SK-N-SH (cell line): ENCODE measurements around the gene UGCG. TPM values are rescaled to one million over a fixed set of nuclear protein-coding genes. Genes with fewer than 3 reads are reported as not detected.

Source experiments
- CTCF ChIA-PET: fragments of 300-600, 350-600 bp; formaldehyde crosslinking; extraction: SDS; loops from one replicate; lab custom pipeline; 2021; lab: Yijun Ruan, JAX
- POLR2A ChIA-PET: fragments of 350-600 bp; sonication (Branson Sonifier 250); formaldehyde crosslinking; extraction: SDS; loops from one replicate; lab custom pipeline; 2020; ENCODE audit warnings: antibody characterized with exemption, inconsistent platforms; lab: Yijun Ruan, JAX
- DNase-seq: peaks from one replicate; pipeline ENCODE4 v3.0.0; 2012
- H2AFZ ChIP-seq: fragments of 200-600 bp; sonication (generic); 2 replicates; pipeline ENCODE4 v1.8.1; 2016; ENCODE audit warnings: antibody characterized with exemption, mild to moderate bottlenecking, low read depth
- H3F3A ChIP-seq: fragments of 200-600 bp; sonication (generic); replicated peaks from 2 replicates; pipeline ENCODE3; 2016; ENCODE audit warnings: antibody characterized with exemption, mild to moderate bottlenecking; ENCODE audit not compliant: insufficient read depth
- H3K27ac ChIP-seq, 2 experiments: fragments of 200-500 bp in 1 of 2; fragments of 200-600 bp in 1 of 2; sonication (Bioruptor generic) in 1 of 2; sonication (generic), shearing (Covaris generic) in 1 of 2; 2 replicates each; pipeline versions ENCODE4 v1.5.1 to v1.6.1; 2014 to 2016; ENCODE audit warnings: low read depth in 2 of 2, inconsistent platforms in 1 of 2, low read length in 1 of 2, mild to moderate bottlenecking in 1 of 2, mixed read lengths in 1 of 2
- H3K27me3 ChIP-seq: fragments of 200-600 bp; sonication (generic), shearing (Covaris generic); 2 replicates; pipeline ENCODE4 v1.6.1; 2016; ENCODE audit warnings: mixed run types; ENCODE audit not compliant: insufficient read depth
- H3K36me3 ChIP-seq, 2 experiments: fragments of 200-500 bp in 1 of 2; fragments of 200-600 bp in 1 of 2; sonication (Bioruptor generic) in 1 of 2; sonication (generic) in 1 of 2; replicated peaks in 1 of 2; 2 replicates each; pipeline versions ENCODE3 to v1.5.1; 2014 to 2016; ENCODE audit warnings: low read length in 1 of 2, mild to moderate bottlenecking in 1 of 2; ENCODE audit not compliant: insufficient read depth in 2 of 2, control insufficient read depth in 1 of 2
- H3K4me1 ChIP-seq, 2 experiments: fragments of 200-500 bp in 1 of 2; fragments of 200-600 bp in 1 of 2; sonication (Bioruptor generic) in 1 of 2; sonication (generic), shearing (Covaris generic) in 1 of 2; 2 replicates each; pipeline versions ENCODE4 v1.5.1 to v1.6.1; 2014 to 2016; ENCODE audit warnings: low read depth in 1 of 2, low read length in 1 of 2, mixed run types in 1 of 2; ENCODE audit not compliant: insufficient read depth in 2 of 2, control insufficient read depth in 1 of 2
- H3K4me2 ChIP-seq: fragments of 200-600 bp; sonication (generic), shearing (Covaris generic); 2 replicates; pipeline ENCODE4 v1.6.1; 2017; ENCODE audit warnings: mixed run types
- H3K4me3 ChIP-seq, 2 experiments: fragments of 200-500 bp in 1 of 2; fragments of 200-600 bp in 1 of 2; sonication (Bioruptor generic) in 1 of 2; sonication (generic), shearing (Covaris generic) in 1 of 2; 2 replicates each; pipeline versions ENCODE4 v1.5.1 to v1.8.1; 2014 to 2016; ENCODE audit warnings: low read depth in 2 of 2, inconsistent platforms in 1 of 2, low read length in 1 of 2, mild to moderate bottlenecking in 1 of 2, mixed read lengths in 1 of 2, moderate library complexity in 1 of 2
- H3K79me2 ChIP-seq: fragments of 200-600 bp; sonication (generic); 2 replicates; pipeline ENCODE4 v1.8.1; 2017; ENCODE audit warnings: mild to moderate bottlenecking; ENCODE audit not compliant: insufficient read depth
- H3K9ac ChIP-seq: fragments of 200-600 bp; sonication (generic); 2 replicates; pipeline ENCODE4 v1.6.1; 2017; ENCODE audit warnings: mixed run types
- H3K9me2 ChIP-seq: fragments of 200-600 bp; sonication (generic); 2 replicates; pipeline ENCODE4 v1.6.1; 2017; ENCODE audit warnings: mixed run types
- H3K9me3 ChIP-seq: fragments of 200-600 bp; sonication (generic); 2 replicates; pipeline ENCODE4 v1.6.1; 2017; ENCODE audit warnings: mixed run types, mild to moderate bottlenecking, moderate library complexity
- H4K20me1 ChIP-seq: fragments of 200-600 bp; sonication (generic); 2 replicates; pipeline ENCODE4 v1.6.1; 2017; ENCODE audit warnings: mild to moderate bottlenecking, mixed run types; ENCODE audit not compliant: insufficient read depth
- EP300 ChIP-seq, 2 experiments: IDR thresholded peaks; 2 replicates each; pipeline versions ENCODE4 v1.4.0 to v1.6.1; 2012; ENCODE audit warnings: borderline replicate concordance in 1 of 2, low read depth in 1 of 2, low read length in 1 of 2
- EZH2phosphoT487 ChIP-seq: fragments of 200-600 bp; sonication (generic); IDR thresholded peaks from 2 replicates; pipeline ENCODE4 v1.6.1; 2017; ENCODE audit warnings: low read depth, mixed run types, mild to moderate bottlenecking, antibody characterized with exemption, moderate library complexity, borderline replicate concordance
- FOSL2 ChIP-seq: IDR thresholded peaks from 2 replicates; pipeline ENCODE4 v1.4.0; 2012; ENCODE audit warnings: low read depth, mild to moderate bottlenecking, moderate library complexity, borderline replicate concordance
- FOXJ3 ChIP-seq: sonication (generic); formaldehyde crosslinking; IDR thresholded peaks from 2 replicates; pipeline ENCODE4 v1.5.1; 2020; ENCODE audit warnings: mild to moderate bottlenecking, missing genetic modification reagents
- FOXM1 ChIP-seq: IDR thresholded peaks from 2 replicates; pipeline ENCODE4 v1.4.0; 2012; ENCODE audit warnings: low read depth, mild to moderate bottlenecking
- GABPA ChIP-seq: IDR thresholded peaks from 2 replicates; pipeline ENCODE4 v1.4.0; 2012; ENCODE audit warnings: low read depth, mild to moderate bottlenecking
- GATA2 ChIP-seq: sonication (generic); formaldehyde crosslinking; IDR thresholded peaks from 2 replicates; pipeline ENCODE4 v1.5.0; 2020; ENCODE audit warnings: mild to moderate bottlenecking, missing genetic modification reagents
- JUND ChIP-seq: IDR thresholded peaks from 2 replicates; pipeline ENCODE4 v1.4.0; 2012
- MAX ChIP-seq: IDR thresholded peaks from 2 replicates; pipeline ENCODE4 v1.4.0; 2012; ENCODE audit warnings: low read depth
- MEF2A ChIP-seq: IDR thresholded peaks from 2 replicates; pipeline ENCODE4 v1.4.0; 2012; ENCODE audit warnings: low read depth, borderline replicate concordance
- NFIC ChIP-seq: IDR thresholded peaks from 2 replicates; pipeline ENCODE4 v1.4.0; 2012; ENCODE audit warnings: borderline replicate concordance
- NRF1 ChIP-seq: IDR thresholded peaks from 2 replicates; pipeline ENCODE4 v1.6.1; 2012; ENCODE audit warnings: low read depth, mild to moderate bottlenecking, low read length
- RAD21 ChIP-seq: IDR thresholded peaks from 2 replicates; pipeline ENCODE4 v1.6.1; 2012; ENCODE audit warnings: mild to moderate bottlenecking, low read length
- RCOR1 ChIP-seq: fragments of 150-350 bp; IDR thresholded peaks from 2 replicates; pipeline ENCODE4 v1.6.1; 2017; ENCODE audit warnings: antibody characterized with exemption, low read length
- REST ChIP-seq: IDR thresholded peaks from 2 replicates; pipeline ENCODE4 v1.6.1; 2012; ENCODE audit warnings: mild to moderate bottlenecking, low read depth, low read length, moderate library complexity
- RXRA ChIP-seq: IDR thresholded peaks from 2 replicates; pipeline ENCODE4 v1.4.0; 2012; ENCODE audit warnings: low read depth, mild to moderate bottlenecking, borderline replicate concordance
- SMC3 ChIP-seq: IDR thresholded peaks from 2 replicates; pipeline ENCODE4 v1.6.1; 2012; ENCODE audit warnings: low read depth, low read length, improper control_type of control experiment
- TCF12 ChIP-seq: IDR thresholded peaks from 2 replicates; pipeline ENCODE4 v1.4.0; 2012
- TEAD4 ChIP-seq: IDR thresholded peaks from 2 replicates; pipeline ENCODE4 v1.4.0; 2012; ENCODE audit warnings: mild to moderate bottlenecking, borderline replicate concordance; ENCODE audit not compliant: insufficient read depth
- USF2 ChIP-seq: fragments of 150-350 bp; IDR thresholded peaks from 2 replicates; pipeline ENCODE4 v1.6.1; 2017; ENCODE audit warnings: antibody characterized with exemption, low read length, low read depth, borderline replicate concordance
- ZBTB33 ChIP-seq: IDR thresholded peaks from 2 replicates; pipeline ENCODE4 v1.4.0; 2012; ENCODE audit warnings: low read depth, borderline replicate concordance
- WGBS: methylation state at CpG from one replicate; pipeline ENCODE4 v1.1.6; 2017; ENCODE audit warnings: low lambda C conversion rate; 5-methylcytosine and 5-hydroxymethylcytosine counted together
- polyA plus RNA-seq, 3 experiments: library from polyadenylated mRNA; depleted of rRNA; stranded (reverse); fragments of >200 nt; gene quantifications; 2 replicates each; pipeline ENCODE4 v1.2.3, GENCODE V29; 2012
- TF ChIP-seq, protein P1 (sequence below): IDR thresholded peaks from 2 replicates; pipeline ENCODE4 v1.4.0; 2012; ENCODE audit warnings: low read depth, borderline replicate concordance
- TF ChIP-seq, protein P2 (sequence below): fragments of 150-350 bp; IDR thresholded peaks from 2 replicates; pipeline ENCODE4 v1.6.1; 2016; ENCODE audit warnings: mild to moderate bottlenecking, low read depth, low read length
- TF ChIP-seq, protein P3 (sequence below): IDR thresholded peaks from 2 replicates; pipeline ENCODE4; 2012

UGCG gene
- polyA plus RNA-seq, 1 of the 3 experiments (the other 2 are of a cell fraction) = 20.0 TPM

GRCh38 chr9:111866976-111867375 lies 29.6 kb upstream of the UGCG start:
- Histone ChIP-seq H3K4me3 (no peak overlapping the region), H3K27ac (peak overlapping the region; percentile 69 to 78; a peak in 3 of 4 replicates), H3K9me2 (no peaks in the 10 kb centered on the region), H3K27me3 (no peaks in the 10 kb centered on the region), H3K36me3 (no peaks in the 10 kb centered on the region), H3F3A (peaks cover 6% of the 10 kb centered on the region), H3K79me2 (no peaks in the 10 kb centered on the region), H3K9me3 (no peaks in the 10 kb centered on the region), H3K4me2 (0 out of 2 replicates have a peak overlapping the region, but pooled peaks have one; percentile 29), H3K9ac (no peak overlapping the region), H2AFZ (peak overlapping the region; percentile 12; the same call in 1 of the 2 replicates), H3K4me1 (peaks cover 0 to 3% of the 10 kb centered on the region in 2 experiments; a peak in 1 of 4 replicates), H4K20me1 (no peaks in the 10 kb centered on the region)
- POLR2A ChIA-PET = no interaction called here
- CTCF ChIA-PET = no interaction called here
- no peak for DNase-seq
- 15% methylated on average over 5 of the region's 5 CpGs for WGBS
- TF ChIP-seq SMC3 (no peak), RCOR1 (no peak), EP300 (IDR thresholded peaks at IDR 0.05; ENCODE audit: borderline replicate concordance in 1 of 2, low read depth in 1 of 2, low read length in 1 of 2) (peak in 1 of 2 experiments; percentile 70; a peak in 1 of 4 replicates), RXRA (no peak), NFIC (no peak; the same call in 1 of the 2 replicates), FOXM1 (no peak), TEAD4 (peak; percentile 70; the same call in 1 of the 2 replicates), FOXJ3 (no peak), ZBTB33 (no peak), MEF2A (no peak), FOSL2 (peak; percentile 88; the same call in 1 of the 2 replicates), REST (no peak), NRF1 (peak; percentile 59), GABPA (no peak), RAD21 (no peak), MAX (0 out of 2 replicates have a peak, but pooled peaks have one; percentile 63), USF2 (no peak), GATA2 (CRISPR knock-in tag) (no peak), JUND (peak; percentile 90), TCF12 (peak; percentile 76), EZH2phosphoT487 (no peak)
- TF ChIP-seq, protein P1, sequence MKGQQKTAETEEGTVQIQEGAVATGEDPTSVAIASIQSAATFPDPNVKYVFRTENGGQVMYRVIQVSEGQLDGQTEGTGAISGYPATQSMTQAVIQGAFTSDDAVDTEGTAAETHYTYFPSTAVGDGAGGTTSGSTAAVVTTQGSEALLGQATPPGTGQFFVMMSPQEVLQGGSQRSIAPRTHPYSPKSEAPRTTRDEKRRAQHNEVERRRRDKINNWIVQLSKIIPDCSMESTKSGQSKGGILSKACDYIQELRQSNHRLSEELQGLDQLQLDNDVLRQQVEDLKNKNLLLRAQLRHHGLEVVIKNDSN = peak; percentile 41; the same call in 1 of the 2 replicates
- TF ChIP-seq, protein P2, sequence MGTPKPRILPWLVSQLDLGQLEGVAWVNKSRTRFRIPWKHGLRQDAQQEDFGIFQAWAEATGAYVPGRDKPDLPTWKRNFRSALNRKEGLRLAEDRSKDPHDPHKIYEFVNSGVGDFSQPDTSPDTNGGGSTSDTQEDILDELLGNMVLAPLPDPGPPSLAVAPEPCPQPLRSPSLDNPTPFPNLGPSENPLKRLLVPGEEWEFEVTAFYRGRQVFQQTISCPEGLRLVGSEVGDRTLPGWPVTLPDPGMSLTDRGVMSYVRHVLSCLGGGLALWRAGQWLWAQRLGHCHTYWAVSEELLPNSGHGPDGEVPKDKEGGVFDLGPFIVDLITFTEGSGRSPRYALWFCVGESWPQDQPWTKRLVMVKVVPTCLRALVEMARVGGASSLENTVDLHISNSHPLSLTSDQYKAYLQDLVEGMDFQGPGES = no peak
- TF ChIP-seq, protein P3, sequence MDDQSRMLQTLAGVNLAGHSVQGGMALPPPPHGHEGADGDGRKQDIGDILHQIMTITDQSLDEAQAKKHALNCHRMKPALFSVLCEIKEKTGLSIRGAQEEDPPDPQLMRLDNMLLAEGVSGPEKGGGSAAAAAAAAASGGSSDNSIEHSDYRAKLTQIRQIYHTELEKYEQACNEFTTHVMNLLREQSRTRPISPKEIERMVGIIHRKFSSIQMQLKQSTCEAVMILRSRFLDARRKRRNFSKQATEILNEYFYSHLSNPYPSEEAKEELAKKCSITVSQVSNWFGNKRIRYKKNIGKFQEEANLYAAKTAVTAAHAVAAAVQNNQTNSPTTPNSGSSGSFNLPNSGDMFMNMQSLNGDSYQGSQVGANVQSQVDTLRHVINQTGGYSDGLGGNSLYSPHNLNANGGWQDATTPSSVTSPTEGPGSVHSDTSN = peak; percentile 58; the same call in 1 of the 2 replicates
